Left ventricle myocardium inferior (tissue), 1 donor: ENCODE measurements around the gene FEM1C. TPM values are rescaled to one million over a fixed set of nuclear protein-coding genes. Genes with fewer than 3 reads are reported as not detected.

ENCODE experiments used
- DNase-seq: peaks from one replicate; pipeline ENCODE4 v3.0.0-alpha.2; 2020
- H3K27ac ChIP-seq: fragments of 200-600 bp; replicated peaks from 2 replicates; pipeline ENCODE4 v1.8.0; 2021
- H3K27me3 ChIP-seq: fragments of 200-600 bp; 2 replicates; pipeline ENCODE4 v1.8.0; 2021; ENCODE audit warnings: low read depth
- H3K36me3 ChIP-seq: fragments of 200-600 bp; 2 replicates; pipeline ENCODE4 v1.8.0; 2021
- H3K4me1 ChIP-seq: fragments of 200-600 bp; 2 replicates; pipeline ENCODE4 v1.8.0; 2021
- H3K4me3 ChIP-seq: fragments of 200-600 bp; 2 replicates; pipeline ENCODE4 v1.8.0; 2021; ENCODE audit warnings: mild to moderate bottlenecking, moderate library complexity
- H3K9me3 ChIP-seq: fragments of 200-600 bp; replicated peaks from 2 replicates; pipeline ENCODE4 v1.8.0; 2021
- intact Hi-C: fragments of 100-400 bp; cut with micrococcal nuclease; formaldehyde crosslinking; loops from one replicate; pipeline ENCODE4 v1.11.0; 2022
- total RNA-seq: library from RNA; stranded (reverse); fragmentation: NEBNext Ultra II Directional; extraction: Animal tissue kit (Norgen Biotek cat#: 25700); gene quantifications from one replicate; pipeline ENCODE4 v1.2.1, GENCODE V29; 2021
- TF ChIP-seq, protein P1 (sequence below): fragments of 200-600 bp; IDR thresholded peaks from 2 replicates; pipeline ENCODE4 v1.8.0; 2021; ENCODE audit warnings: antibody characterized with exemption, mild to moderate bottlenecking, borderline replicate concordance
- donor health status: DM: no; HTN: yes; CAD: no; lungs with severe emphysema.

FEM1C gene
- total RNA-seq, 1 donor from 2014 or later: 59.3 TPM

DNA sequence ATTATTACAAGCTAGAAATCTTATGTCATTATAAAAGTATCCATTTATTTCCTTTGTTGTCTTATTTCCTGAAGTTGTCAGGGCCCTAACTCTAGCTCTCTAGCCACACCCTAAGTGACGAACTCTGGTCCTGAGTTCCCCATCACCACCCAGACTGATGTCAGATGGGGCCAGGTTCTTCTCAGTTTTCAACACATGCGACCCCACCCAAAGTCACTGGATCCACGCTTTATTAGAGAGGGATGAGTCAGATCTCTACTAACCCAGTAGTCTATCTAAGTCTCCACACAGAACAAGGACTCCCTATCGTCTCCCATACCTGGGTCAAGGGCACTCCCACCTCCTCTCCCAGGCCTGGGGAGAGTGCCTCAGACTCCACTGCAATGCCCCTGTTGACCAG, 6.8 kb upstream of the FEM1C start:
- Histone ChIP-seq H3K4me1 (no peaks in the 10 kb centered on the region), H3K36me3 (no peaks in the 10 kb centered on the region), H3K4me3 (no peak overlapping the region), H3K9me3 (no peaks in the 10 kb centered on the region), H3K27me3 (no peaks in the 10 kb centered on the region), H3K27ac (no peak overlapping the region)
- intact Hi-C loops: no loop called here
- no peak for DNase-seq
- TF ChIP-seq, protein P1, sequence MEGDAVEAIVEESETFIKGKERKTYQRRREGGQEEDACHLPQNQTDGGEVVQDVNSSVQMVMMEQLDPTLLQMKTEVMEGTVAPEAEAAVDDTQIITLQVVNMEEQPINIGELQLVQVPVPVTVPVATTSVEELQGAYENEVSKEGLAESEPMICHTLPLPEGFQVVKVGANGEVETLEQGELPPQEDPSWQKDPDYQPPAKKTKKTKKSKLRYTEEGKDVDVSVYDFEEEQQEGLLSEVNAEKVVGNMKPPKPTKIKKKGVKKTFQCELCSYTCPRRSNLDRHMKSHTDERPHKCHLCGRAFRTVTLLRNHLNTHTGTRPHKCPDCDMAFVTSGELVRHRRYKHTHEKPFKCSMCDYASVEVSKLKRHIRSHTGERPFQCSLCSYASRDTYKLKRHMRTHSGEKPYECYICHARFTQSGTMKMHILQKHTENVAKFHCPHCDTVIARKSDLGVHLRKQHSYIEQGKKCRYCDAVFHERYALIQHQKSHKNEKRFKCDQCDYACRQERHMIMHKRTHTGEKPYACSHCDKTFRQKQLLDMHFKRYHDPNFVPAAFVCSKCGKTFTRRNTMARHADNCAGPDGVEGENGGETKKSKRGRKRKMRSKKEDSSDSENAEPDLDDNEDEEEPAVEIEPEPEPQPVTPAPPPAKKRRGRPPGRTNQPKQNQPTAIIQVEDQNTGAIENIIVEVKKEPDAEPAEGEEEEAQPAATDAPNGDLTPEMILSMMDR: no peak

DNA sequence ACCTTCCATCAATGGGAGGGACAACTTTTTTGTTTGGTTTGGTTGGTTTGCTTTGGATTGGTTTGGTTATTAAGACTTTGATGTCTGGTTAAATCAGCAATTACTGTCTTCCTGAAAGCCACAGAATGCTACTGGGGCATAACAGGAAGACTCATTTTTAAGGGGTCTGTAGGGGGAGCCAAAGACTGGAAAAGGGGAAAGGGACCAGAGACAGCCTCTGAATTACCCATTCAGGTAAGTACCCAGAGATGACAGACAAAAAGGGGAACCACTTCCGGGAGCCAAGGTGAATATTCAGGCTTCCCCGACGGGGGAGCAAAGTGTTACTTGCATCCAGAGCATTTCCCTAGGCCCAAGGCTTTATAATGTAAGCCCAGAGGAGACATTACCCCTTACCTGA, 4.6 kb upstream of the FEM1C start:
- H3K4me3 ChIP-seq: no peak overlapping the region
- DNase-seq: no peak
- TF ChIP-seq, protein P1: peak; percentile 3
- H3K27me3 ChIP-seq: no peaks in the 10 kb centered on the region
- no peaks in the 10 kb centered on the region for H3K36me3 ChIP-seq
- H3K27ac ChIP-seq: no peak overlapping the region
- intact Hi-C loops: no loop called here
- peaks cover 5% of the 10 kb centered on the region for H3K4me1 ChIP-seq
- peaks cover 9% of the 10 kb centered on the region for H3K9me3 ChIP-seq

DNA sequence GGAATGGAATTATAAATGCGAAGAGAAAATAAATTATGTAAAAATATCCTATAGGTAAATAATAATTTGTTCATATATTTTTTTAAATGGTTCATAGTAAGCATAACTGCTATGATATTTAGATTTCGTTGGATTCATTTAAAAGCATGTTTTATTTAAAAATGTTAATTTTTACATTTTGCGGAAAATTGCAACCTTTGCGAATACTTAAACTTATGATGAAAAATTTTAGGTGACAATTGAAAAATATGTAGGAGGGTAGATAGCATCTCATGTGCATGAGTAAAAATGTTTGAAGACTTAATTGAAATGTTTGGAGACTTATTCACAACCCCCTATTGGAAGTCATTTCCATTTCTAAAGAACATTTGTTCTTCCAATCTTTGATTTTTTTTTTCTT, 4.1 kb upstream of the FEM1C start:
- intact Hi-C loops: no loop called here
- H3K27ac ChIP-seq: no peak overlapping the region
- no peak overlapping the region for H3K4me3 ChIP-seq
- no peaks in the 10 kb centered on the region for H3K36me3 ChIP-seq
- H3K27me3 ChIP-seq: no peaks in the 10 kb centered on the region
- H3K4me1 ChIP-seq: peaks cover 10% of the 10 kb centered on the region
- TF ChIP-seq, protein P1: no peak
- no peak for DNase-seq
- peaks cover 9% of the 10 kb centered on the region for H3K9me3 ChIP-seq

DNA sequence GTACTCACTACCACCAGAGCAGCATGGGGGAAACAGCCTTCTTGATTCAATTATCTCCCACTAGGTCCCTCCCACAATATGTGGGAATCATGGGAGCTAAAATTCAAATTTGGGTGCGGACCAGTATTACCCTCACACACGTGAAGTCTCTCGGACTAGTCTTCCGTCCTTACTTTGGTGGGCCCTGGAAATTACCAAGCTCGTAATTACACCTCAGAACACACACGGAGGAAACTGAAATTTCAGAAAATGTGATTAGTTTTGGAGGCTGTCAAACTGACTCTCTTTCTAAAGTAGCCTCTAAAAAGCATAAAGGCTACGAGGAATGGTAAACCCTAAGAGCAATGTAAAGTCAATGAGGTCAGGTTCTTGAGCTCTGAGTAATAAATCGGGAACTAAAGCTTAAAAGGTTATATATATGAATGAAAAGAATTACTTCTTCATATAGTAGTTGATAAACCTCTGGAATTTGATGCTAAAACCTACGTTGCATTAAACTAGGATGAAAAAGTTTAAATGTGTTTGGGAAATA, 842 bp upstream of the FEM1C start:
- intact Hi-C loops: no loop called here
- peaks cover 9% of the 10 kb centered on the region for H3K9me3 ChIP-seq
- H3K4me3 ChIP-seq: peak overlapping the region; percentile 82
- H3K4me1 ChIP-seq: peaks cover 41% of the 10 kb centered on the region
- H3K27me3 ChIP-seq: no peaks in the 10 kb centered on the region
- peak overlapping the region; percentile 96 for H3K27ac ChIP-seq
- H3K36me3 ChIP-seq: peaks cover 11% of the 10 kb centered on the region
- no peak for DNase-seq
- TF ChIP-seq, protein P1: no peak

DNA sequence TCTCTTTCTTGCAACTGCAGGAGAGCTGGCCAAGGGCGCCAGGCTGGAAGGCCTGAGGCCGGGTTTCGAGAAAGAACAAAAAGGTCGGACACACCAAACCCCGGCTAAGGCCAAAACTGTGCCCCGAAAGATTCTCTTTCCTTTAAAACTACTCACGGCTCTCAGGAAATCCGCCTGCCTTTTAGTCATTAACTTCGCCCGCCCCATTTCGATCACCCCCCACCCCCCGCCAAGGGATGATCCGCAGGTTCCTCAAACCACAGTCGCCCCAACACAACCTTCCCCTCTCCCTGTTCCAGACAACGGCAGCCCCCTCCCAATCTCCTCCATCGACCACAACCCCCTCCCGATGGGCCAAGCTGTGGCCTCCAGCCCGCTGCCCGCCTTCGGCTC, 536 bp downstream of the FEM1C start:
- peak; percentile 46 for DNase-seq
- H3K4me1 ChIP-seq: peaks cover 55% of the 10 kb centered on the region
- intact Hi-C loops: no loop called here
- H3K27me3 ChIP-seq: no peaks in the 10 kb centered on the region
- TF ChIP-seq, protein P1: no peak
- peaks cover 17% of the 10 kb centered on the region for H3K36me3 ChIP-seq
- peak overlapping the region; percentile 96 for H3K27ac ChIP-seq
- H3K4me3 ChIP-seq: peak overlapping the region; percentile 82
- peaks cover 9% of the 10 kb centered on the region for H3K9me3 ChIP-seq
